GM12865 (cell line): Measurements from ENCODE around the gene TRPV3.

Experiments used
- DNase-seq: peaks from one replicate; pipeline ENCODE4 v3.0.0; 2010; ENCODE audit warnings: low read depth
- H3K4me3 ChIP-seq: 2 replicates; pipeline ENCODE4 v1.5.1; 2011; ENCODE audit warnings: mild to moderate bottlenecking, low read depth, low read length, control low read depth
- CTCF ChIP-seq: IDR thresholded peaks from 2 replicates; pipeline ENCODE4 v1.5.1; 2011; ENCODE audit warnings: low read length, control low read depth, low read depth, inconsistent platforms; ENCODE audit not compliant: insufficient read depth; ENCODE audit errors: missing control alignments

Gene TRPV3

GRCh38 chr17:3546997-3547396 is 10.6 kb downstream of the TRPV3 start:
- TF ChIP-seq CTCF, result no peak
- H3K4me3 ChIP-seq, result no peak overlapping the region
- DNase-seq, result no peak

GRCh38 chr17:3546521-3546920 is 11.1 kb downstream of the TRPV3 start:
- DNase-seq, result no peak

GRCh38 chr17:3545151-3545550 is 12.5 kb downstream of the TRPV3 start:
- no peak for DNase-seq
- H3K4me3 ChIP-seq, result no peak overlapping the region
- no peak for TF ChIP-seq CTCF

More at GRCh38 chr17:3546521-3546920, 11.1 kb downstream of the TRPV3 start:
- H3K4me3 ChIP-seq, result no peak overlapping the region
- no peak for TF ChIP-seq CTCF

- no peak for DNase-seq
- TF ChIP-seq CTCF, result no peak
- no peak overlapping the region for H3K4me3 ChIP-seq
These were observed 13.2 kb downstream of the TRPV3 start for GRCh38 chr17:3544365-3544764.

GRCh38 chr17:3543453-3543852 is 14.2 kb downstream of the TRPV3 start:
- no peak overlapping the region for H3K4me3 ChIP-seq
- TF ChIP-seq CTCF, result no peak
- no peak for DNase-seq

GRCh38 chr17:3542410-3543088 is 15.1 kb downstream of the TRPV3 start:
- no peak for DNase-seq
- H3K4me3 ChIP-seq, result no peak overlapping the region
- TF ChIP-seq CTCF, result no peak
